ENCODE data around the gene ARHGAP15.

The ARHGAP15 gene

DNA sequence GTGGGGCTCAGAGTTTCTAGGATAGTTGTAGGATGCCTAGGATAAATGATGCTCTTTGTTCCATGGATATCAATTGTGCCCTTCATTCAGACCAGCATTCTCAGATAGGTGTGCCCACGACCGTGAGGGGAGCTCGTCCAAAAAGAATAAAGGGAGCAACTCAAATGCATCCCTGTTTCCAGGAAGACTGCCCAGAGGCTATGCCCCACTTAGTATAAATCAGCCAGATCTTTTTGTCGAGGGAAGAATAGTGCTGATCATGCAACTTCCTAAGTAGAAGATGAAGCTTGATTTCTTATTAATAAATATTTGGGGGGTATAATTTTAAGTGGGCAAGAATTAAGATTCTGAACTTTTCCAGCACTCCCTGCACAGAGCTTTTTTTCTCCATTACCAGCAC, 450.2 kb downstream of the ARHGAP15 start:
- no peak for DNase-seq (ENCODE audit: low read depth in 2 of 2)

DNA sequence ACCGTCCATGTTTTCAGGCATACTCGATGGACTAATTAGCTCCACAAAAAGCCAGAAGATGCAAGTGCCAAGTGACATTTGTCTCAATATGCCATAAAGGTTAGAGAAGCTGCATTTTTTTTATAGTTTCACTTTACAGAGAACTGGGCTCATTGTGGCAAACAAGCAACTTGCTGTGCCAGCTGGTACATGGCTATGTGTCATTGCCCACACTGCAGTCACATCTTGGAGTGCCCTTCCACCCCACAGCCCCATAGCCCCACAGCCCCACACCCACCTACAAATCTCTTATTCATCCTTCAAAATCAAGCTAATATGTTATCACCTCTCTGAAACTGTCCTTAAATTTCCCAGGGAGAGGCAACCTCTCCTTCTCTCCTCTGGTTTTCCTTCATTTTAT, 451.9 kb downstream of the ARHGAP15 start:
- no peak for DNase-seq (ENCODE audit: low read depth in 2 of 2)

DNA sequence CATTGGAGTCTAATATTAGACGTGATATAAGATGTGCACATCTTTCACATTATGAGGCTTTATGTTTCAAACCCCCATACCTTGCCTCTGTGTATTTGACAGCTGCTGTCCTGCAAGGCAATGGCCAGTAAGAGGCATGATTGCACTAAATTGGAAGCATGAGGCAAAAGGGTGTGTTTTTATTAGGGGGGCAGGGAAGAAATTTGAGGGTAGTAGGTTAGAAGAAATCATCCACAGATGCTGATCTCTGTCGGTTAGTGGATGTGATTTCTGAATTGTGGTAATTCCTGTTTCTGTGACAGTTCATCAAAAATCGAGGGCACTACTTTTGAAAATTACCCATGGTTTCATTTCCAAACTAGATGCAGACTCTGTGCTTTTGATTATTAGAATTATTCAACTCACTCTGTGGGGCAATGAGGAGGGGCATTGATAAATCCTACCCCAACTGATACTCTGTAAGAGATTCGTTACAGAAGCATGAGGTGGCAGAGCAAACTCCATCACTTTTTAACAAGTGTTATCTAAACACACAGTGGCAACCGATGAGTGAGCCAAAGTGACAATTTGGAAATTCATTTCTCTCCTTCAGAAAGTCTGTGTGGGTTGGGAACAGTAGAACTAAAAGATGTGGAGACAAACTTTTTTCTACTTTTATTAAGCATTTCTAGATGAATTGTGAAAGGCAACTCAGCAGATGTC, 453.0 kb downstream of the ARHGAP15 start:
- DNase-seq (ENCODE audit: low read depth in 2 of 2) = no peak

DNA sequence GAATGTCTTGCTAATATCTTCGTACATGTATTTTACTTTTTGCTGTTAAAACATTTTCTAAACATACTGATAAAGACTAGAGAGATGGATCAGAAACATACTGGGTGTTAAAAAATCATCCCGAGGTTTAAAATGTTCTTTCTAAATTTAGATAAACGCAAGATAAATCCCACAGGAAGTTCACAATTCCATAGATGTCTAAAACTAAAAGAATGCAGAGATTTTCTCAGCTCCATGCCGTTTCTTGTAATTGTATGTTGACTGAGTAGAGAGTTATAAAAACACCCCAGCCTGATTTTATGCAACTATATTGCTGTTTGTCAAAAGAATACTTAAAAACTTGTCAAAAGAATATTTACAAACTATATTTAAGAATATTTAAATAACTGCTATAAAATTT, 455.7 kb downstream of the ARHGAP15 start:
- no peak for DNase-seq (ENCODE audit: low read depth in 2 of 2)

DNA sequence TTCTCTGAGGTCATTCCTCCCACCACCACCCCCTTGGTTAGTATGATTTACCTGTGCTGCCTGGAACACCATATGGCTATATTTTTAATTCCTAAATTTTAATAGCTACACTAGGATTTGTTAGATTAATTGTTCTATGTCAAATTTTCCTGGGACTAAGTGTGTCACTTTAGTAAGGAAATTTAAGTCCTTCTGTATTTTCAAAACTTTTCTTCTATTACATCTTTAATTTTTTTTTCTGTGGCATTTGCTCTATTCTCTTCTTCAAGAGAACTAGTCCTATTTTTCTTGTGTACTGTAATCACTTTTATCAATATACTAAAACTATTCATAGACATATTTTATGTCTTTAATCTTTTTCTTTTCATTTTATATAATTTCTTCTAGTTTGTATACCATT, 456.9 kb downstream of the ARHGAP15 start:
- DNase-seq (ENCODE audit: low read depth in 2 of 2) = no peak

DNA sequence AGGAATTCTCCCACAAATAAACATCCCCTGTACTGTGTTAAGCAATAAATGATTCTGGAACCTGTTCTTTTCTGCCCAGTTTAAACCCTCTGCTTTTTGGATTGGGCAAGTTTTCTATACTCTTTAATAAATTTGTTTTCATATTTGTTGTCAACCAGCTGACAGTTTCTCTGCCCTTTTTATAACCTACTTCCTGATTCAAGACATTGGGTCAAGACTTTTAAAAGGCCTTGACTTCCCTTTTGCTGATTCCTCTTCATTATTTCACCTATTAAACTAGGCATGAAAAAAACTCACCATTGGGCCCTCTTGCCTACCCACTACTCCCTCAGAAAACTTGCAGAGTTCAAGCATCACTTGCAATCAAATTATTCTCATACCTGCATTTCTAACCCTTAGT, 459.5 kb downstream of the ARHGAP15 start:
- DNase-seq (ENCODE audit: low read depth in 2 of 2) = no peak

DNA sequence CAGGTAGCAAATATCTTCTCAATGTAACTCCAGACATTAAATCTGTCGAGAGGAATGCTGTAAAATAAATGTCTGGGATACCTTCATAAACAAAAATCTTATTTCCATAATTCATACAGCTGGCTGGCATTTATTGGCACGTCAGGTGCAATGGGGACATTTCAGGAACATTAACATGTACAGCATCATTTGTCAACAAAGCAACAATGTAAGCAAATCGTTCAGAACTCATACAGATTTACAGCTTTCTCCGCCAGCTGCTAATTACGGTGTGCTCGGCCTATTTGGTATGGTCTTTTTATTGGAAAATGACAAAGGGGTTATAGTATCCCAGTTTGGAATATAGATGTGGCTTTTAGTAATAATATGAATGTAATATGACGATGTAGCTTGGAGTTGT, 464.9 kb downstream of the ARHGAP15 start:
- no peak for DNase-seq (ENCODE audit: low read depth in 2 of 2)

DNA sequence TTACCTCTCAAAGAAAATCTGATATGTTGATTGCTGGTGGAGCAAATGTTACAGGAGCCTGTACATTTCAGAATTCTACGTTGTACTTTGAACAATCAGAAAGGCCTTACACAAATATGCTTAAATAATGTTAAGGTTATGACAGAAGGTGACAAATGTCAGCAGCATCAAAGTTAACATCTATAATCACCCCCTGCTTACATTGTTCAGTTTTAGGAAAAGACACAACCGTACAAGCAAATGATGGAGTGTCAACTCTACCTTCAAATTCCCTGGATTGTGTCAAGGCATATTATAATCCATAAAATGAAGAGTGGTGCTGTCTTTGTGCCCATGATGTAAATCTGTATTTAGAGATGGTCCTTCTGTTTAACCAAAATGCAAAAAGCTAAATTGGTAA, 465.5 kb downstream of the ARHGAP15 start:
- DNase-seq (ENCODE audit: low read depth in 2 of 2) = no peak

DNA sequence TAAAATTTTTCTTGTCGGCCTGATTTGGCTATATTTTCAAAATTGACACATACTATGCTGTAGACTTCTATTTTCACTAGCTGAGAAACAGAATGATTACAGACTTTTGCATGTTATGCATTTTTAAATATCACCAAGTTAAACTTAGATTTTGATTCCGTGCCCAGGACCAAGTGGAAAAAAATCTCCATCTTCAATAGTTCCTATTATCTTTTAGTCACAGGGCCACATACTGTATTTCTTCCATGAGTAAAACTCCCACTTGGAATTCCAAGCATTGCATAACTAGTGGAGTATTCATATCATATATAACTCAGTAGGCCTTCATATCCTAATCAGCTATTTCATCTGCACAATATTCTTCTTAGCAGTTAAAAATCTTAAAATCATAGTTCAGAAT, 470.9 kb downstream of the ARHGAP15 start:
- DNase-seq (ENCODE audit: low read depth in 2 of 2) = no peak

DNA sequence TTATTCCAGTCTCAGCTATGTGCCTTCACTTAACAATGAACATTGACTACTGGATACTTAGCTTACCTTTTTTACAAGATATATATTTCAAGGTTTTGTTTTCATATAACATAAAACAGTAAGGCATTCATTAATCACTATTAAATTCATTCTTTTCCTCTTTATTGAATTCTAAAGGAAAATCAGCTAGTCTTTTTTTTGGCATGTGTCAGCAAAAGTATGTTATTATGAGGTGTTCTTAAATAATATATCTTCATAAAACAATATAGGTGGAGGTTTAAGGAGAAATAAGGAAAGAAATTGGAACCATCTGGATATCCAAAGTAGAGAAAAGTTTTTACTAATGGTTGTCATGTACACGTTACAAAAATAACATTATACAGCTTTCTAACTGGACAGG, 472.6 kb downstream of the ARHGAP15 start:
- no peak for DNase-seq (ENCODE audit: low read depth in 2 of 2)

DNA sequence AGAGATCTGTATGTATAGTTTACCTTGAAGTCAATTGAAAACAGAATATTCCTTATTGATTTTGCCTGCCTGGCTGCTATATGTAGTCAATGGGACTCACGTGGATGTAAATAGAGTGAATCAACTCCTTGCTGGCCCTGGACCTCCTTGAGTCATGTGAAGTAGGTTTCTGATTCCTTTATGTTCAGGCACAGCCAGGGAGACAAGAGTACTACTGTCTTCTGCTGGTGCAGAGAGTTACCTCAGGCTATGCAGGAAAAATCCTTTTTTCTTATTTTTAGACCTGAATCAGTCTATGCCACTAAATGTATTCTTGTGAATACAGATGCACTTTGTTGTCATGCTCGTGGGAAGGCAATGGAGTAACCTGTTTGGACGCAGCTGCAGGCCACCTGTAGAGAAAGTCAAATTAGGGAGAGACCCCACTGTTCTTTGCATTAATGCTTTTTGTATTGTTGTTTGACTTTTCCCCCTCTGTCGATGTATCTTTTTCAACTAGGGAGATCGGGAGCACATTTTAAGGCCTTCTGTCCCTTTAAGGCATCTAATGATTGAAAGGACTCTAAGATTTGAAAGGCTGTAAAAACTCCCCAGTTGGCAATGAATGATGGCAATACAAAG, 473.9 kb downstream of the ARHGAP15 start:
- no peak for DNase-seq (ENCODE audit: low read depth in 2 of 2)

DNA sequence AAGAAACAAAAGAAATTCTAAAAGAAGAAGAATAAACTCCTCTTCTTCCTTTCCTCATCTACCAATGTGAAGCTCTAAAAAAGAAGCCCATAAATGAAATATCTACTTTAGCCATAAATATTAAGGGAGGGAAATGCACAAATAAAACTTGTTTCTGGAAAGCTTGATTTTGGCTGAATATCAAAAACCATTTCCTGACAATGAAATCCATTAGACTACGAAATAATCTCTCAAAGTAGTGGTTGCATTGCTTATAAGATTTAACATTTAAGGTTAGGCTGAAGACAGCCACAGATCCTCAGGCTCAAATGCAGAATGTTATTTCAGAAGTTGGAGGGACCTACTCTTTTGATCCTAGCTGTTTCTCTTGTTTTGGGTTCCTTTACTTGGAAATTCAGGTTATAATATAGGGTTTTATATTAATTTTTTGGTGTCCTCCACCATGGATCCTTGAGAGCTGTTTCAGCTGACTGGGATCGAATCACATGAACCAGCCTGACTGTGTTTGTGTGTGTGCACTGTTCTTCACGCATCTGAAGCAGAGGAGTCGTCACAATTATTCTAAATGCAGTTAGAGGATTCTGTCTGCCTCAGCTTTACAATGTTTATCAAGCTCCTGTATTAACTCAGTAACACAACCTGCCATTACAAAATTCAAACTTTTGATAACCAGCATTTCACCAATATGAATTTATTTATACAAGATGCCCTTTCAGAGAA, 474.8 kb downstream of the ARHGAP15 start:
- DNase-seq (ENCODE audit: low read depth in 2 of 2) = no peak

DNA sequence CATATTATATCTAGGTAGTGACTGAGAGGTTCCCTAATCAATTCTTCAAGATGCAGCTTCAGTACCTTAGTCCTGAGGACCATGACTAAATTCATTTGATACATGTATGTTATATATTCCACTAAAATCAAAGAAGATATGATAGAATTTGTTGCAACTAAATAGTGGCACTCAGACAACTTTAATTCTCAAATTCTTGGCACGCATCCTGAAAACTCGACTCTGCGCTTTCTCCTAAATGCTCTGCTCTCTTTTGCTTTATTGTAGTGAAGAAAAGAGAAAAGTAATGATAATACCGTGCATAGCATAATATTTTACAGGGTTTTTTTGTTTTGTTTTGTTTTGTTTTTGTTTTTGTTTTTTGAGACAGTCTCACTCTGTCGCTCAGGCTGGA, 475.3 kb downstream of the ARHGAP15 start:
- DNase-seq (ENCODE audit: low read depth in 2 of 2) = no peak

DNA sequence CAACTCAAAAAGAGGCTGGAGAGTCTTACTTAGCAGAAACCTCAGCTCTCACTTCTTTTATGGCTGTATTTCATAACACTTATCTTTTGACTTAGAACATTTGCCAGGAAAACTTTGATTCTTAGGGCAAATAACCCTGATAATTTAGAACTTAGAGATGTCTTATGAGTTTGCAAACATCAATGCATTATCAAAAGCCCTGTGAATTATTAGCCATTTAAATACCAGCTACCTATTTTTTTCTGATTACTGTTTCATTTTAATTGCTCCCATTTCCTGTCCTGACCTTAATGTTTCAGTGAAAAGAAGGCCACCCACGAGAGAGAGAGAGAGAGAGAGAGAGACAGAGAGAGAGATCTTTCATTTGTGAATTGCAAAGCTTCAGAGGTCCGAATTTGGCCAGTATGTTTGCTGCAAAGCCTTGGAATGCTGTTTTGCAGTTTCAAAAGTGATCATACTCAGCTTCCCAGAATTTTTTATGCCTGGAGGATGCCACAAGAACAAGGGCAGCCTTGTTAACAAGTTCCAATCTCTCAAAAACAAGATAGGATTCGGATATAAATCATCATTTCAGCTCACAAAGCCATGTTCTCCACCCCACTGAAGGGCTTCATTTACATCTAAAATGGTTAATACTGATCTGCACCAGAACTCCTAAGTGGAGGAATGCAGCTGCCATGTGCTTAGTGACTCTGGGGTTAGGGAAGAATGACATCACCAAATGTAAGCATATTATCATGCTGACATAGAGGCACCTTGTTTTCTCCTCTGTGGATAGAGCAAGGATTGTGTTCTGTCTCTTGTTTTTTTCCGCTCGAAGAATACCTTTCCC, 478.2 kb downstream of the ARHGAP15 start:
- DNase-seq (ENCODE audit: low read depth in 2 of 2) = no peak

DNA sequence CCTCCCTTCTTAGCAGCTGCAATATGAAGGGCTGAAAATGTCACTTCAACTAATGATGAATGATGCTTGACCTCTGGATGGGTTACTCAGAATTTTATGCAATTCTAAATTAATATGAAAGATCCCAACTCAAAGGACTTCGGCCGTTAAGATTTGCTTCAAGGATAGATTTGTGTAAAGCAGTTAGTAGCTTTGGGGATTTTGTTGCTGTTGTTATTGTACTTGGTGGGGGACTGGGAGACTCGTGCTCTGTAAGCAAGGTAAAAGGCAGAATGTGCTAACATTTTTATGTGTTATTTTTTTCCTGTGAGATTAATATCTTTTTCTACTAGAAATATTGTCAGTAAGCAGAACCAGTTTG, 478.8 kb downstream of the ARHGAP15 start:
- DNase-seq (ENCODE audit: low read depth in 2 of 2) = no peak

DNA sequence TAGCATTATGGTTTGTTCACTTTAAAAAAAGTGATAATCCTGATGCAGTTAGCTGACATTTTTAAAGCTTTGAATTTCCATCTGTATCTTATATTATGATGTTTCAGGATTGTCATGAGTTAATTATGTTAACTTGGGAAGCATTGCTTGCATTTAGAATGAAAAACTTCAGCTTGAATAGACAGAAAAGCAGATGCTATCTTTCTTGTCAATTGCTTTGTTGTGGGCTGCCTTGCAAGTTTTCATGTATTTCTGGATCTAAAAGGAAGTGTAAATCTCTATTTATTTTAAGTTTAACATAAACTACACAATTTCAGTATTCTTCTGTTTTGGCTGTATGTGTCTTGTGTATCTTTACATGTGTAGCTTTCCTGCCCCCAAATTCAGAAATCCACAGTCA, 479.5 kb downstream of the ARHGAP15 start:
- no peak for DNase-seq (ENCODE audit: low read depth in 2 of 2)

DNA sequence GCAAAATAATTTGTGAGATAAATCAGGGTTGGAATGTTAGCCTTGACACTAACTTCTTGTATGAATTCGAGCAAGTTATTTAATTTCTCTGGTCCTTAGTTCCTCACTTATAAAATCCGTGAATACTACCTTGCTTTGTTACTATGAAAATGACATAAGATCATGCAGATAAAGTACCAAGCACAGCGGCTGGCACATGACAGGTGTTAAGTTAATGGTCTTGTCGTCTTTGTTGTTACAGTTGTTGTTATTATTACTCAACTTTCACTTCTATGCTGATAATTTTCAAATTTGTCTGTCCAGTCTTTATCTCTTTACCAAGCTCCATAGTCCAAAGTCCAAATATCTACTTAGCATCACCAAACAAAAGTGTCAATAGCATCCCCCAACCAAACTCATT, 482.1 kb downstream of the ARHGAP15 start:
- no peak for DNase-seq (ENCODE audit: low read depth in 2 of 2)

DNA sequence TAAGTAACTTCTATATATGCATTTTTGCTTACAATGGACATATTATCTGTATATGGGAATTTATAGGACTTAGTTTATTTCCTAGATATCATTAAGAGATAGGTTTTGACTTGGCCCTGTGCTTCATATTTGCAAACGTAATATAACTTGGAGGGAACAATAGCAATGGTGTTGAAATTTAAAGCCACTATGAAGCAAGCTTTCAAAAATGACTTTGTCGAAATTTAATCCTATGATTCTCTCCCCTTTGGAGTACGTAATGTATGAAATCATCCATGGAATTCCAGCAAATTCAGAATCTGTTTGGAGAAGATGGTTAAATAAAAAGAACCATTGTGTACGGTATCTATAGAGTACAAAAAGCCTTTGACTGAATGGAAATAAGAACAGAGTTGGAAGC, 486.3 kb downstream of the ARHGAP15 start:
- no peak for DNase-seq (ENCODE audit: low read depth in 2 of 2)

DNA sequence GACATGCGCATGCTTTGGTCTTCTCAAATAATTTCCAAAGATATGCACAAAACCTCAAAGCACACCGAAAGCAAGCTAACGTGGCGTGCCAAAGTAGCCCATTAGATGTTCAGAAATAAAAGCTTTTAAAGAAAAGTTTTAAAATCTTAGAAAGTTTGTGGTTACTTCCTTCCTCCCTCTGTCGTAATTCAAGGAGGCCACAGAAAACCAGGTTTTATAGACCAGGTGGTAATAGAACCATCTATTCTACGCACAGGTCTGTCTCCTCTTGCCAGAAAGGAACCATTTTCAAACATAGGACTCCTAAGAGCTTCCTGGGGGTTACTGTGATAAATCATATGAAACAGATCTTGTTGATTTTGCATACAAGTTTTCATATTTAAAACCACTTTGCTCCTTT, 487.2 kb downstream of the ARHGAP15 start:
- DNase-seq (ENCODE audit: low read depth in 2 of 2) = no peak

DNA sequence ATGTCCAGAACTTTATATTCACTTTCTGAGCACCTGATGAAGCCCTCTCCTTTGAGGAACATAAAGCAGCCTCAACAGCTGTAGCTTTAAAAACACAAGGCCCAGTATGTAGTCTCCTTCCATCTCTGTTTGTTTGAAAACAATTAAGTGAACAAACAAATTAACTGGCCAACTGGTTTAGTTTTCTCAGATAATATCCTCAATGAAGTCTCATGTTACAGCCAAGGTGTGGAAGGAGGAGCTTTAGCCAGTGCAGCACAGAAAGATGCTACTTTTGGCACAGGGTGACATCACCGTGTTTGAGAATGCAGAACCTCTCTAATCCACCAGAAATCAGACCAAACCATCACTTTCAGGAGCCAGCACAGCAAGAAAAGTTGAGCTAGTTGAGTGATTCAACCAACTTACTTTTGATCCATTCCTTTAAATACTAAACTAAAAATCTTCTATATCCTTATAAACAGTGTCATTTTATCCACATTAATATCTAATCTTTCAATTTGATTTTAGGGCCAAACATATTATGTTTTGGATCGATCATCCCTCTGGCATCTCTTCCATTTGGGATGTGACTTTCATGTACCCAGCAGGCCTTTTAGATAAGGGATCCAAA, 488.7 kb downstream of the ARHGAP15 start:
- no peak for DNase-seq (ENCODE audit: low read depth in 2 of 2)

DNA sequence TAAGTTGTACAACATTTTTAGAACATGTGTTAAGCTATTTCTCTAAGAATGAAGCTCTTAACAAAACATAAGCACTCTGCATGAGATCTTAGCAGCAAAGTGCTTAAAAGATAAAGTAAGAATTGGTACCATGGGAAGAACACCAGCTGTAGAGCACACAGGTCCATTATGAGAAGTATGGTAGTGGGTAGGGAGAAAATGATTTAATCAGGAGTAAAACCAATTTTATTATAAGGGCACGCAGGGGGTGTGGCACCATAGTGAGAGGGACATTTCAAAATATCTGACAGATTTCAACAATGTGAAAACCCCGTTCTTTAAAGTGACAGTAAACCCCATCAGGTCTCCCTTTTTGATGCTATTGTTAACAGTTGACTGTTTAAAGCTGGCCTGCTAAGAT, 492.9 kb downstream of the ARHGAP15 start:
- DNase-seq (ENCODE audit: low read depth in 2 of 2) = no peak
